Middle frontal gyrus (tissue), 1 donor: ENCODE data around the gene ZNF331.

ENCODE experiments used
- DNase-seq: peaks from one replicate; pipeline ENCODE4 v3.0.0-alpha.2; 2015; ENCODE audit warnings: low spot score; ENCODE audit errors: extremely low spot score

Gene ZNF331

GRCh38 chr19:53520547-53521372, 17.2 kb upstream of the ZNF331 start:
- DNase-seq, result peak; percentile 97

GRCh38 chr19:53521373-53522202, 16.4 kb upstream of the ZNF331 start:
- no peak for DNase-seq

- DNase-seq, result no peak
These were observed 12.0 kb upstream of the ZNF331 start for GRCh38 chr19:53525922-53526321.

GRCh38 chr19:53530622-53531021, 7.3 kb upstream of the ZNF331 start:
- no peak for DNase-seq

- no peak for DNase-seq
These were observed 6.5 kb upstream of the ZNF331 start for GRCh38 chr19:53531457-53531856.

- DNase-seq, result no peak
These were observed 5.6 kb upstream of the ZNF331 start for GRCh38 chr19:53532362-53532761.

- DNase-seq, result no peak
These were observed 1.8 kb upstream of the ZNF331 start for GRCh38 chr19:53536225-53536548.

GRCh38 chr19:53537121-53537520, 824 bp upstream of the ZNF331 start:
- DNase-seq, result no peak

- DNase-seq, result no peak
These were observed 599 bp downstream of the ZNF331 start for GRCh38 chr19:53538378-53539109.

- DNase-seq, result no peak
These were observed 2.1 kb downstream of the ZNF331 start for GRCh38 chr19:53540091-53540490.

GRCh38 chr19:53541971-53542370, 4.0 kb downstream of the ZNF331 start:
- no peak for DNase-seq

- no peak for DNase-seq
These were observed 7.5 kb downstream of the ZNF331 start for GRCh38 chr19:53545271-53546065.

- DNase-seq, result no peak
These were observed 9.0 kb downstream of the ZNF331 start for GRCh38 chr19:53546758-53547513.

GRCh38 chr19:53549340-53549739, 11.4 kb downstream of the ZNF331 start:
- no peak for DNase-seq

GRCh38 chr19:53552001-53552721, 14.2 kb downstream of the ZNF331 start:
- DNase-seq, result no peak

- no peak for DNase-seq
These were observed 15.2 kb downstream of the ZNF331 start for GRCh38 chr19:53553156-53553555.

- peak; percentile 37 for DNase-seq
These were observed 16.2 kb downstream of the ZNF331 start for GRCh38 chr19:53553865-53554791.

- no peak for DNase-seq
These were observed 16.9 kb downstream of the ZNF331 start for GRCh38 chr19:53554804-53555203.

GRCh38 chr19:53555352-53555751, 17.4 kb downstream of the ZNF331 start:
- no peak for DNase-seq
